CD4-positive, alpha-beta memory T cell (primary cell): ENCODE measurements around the gene GABBR1. TPM values are rescaled to one million over a fixed set of nuclear protein-coding genes. Genes with fewer than 3 reads are reported as not detected.
A peak's percentile ranks its signal among the peaks of the same experiment; 100 is the strongest.

Experiments used
- CTCF ChIA-PET: fragments of 350-600 bp; sonication (Branson Sonifier 250); formaldehyde crosslinking; loops from one replicate; lab custom pipeline; 2021; ENCODE audit warnings: inconsistent platforms; ENCODE audit not compliant: partially characterized antibody; lab: Charles Lee
- POLR2A ChIA-PET: fragments of 350-600 bp; sonication (Branson Sonifier 250); formaldehyde crosslinking; loops from one replicate; lab custom pipeline; 2021; ENCODE audit not compliant: partially characterized antibody; lab: Charles Lee
- DNase-seq, 5 donors: peaks; one replicate each; pipeline versions ENCODE4 v3.0.0 to v3.0.0-alpha.2; 2020 to 2022; ENCODE audit warnings: mixed read lengths in 1 of 5
- H3K27ac ChIP-seq: one replicate; pipeline ENCODE4 v1.7.0; 2013; ENCODE audit warnings: low read depth, low read length
- H3K27me3 ChIP-seq: 2 replicates; pipeline ENCODE4 v1.7.0; 2013; ENCODE audit warnings: mild to moderate bottlenecking, low read length, moderate library complexity; ENCODE audit not compliant: insufficient read depth
- H3K36me3 ChIP-seq: 2 replicates; pipeline ENCODE4 v1.7.0; 2013; ENCODE audit warnings: mild to moderate bottlenecking, low read length, moderate library complexity; ENCODE audit not compliant: insufficient read depth
- H3K4me1 ChIP-seq: 2 replicates; pipeline ENCODE4 v1.7.0; 2013; ENCODE audit warnings: mild to moderate bottlenecking, low read length, moderate library complexity; ENCODE audit not compliant: insufficient read depth
- H3K4me3 ChIP-seq, 2 donors: one replicate each; pipeline ENCODE4 v1.7.0; 2013; ENCODE audit warnings: low read length in 2 of 2, mild to moderate bottlenecking in 1 of 2
- H3K9me3 ChIP-seq, 2 donors: one replicate each; pipeline ENCODE4 v1.7.0; 2013; ENCODE audit warnings: low read length in 2 of 2, control low read depth in 1 of 2; ENCODE audit not compliant: control insufficient read depth in 1 of 2
- H3K27ac Mint-ChIP-seq, 7 donors: one replicate each; pipeline ENCODE4 v1.8.0; 2020 to 2021; ENCODE audit warnings: mixed read lengths in 7 of 7, mild to moderate bottlenecking in 6 of 7, inconsistent platforms in 3 of 7, moderate library complexity in 3 of 7
- H3K27me3 Mint-ChIP-seq, 2 donors: one replicate each; pipeline ENCODE4 v1.8.0; 2020 to 2021; ENCODE audit warnings: mixed read lengths in 2 of 2
- H3K36me3 Mint-ChIP-seq, 2 donors: one replicate each; pipeline ENCODE4 v1.8.0; 2020 to 2021; ENCODE audit warnings: mixed read lengths in 2 of 2, inconsistent platforms in 1 of 2, mild to moderate bottlenecking in 1 of 2
- H3K4me1 Mint-ChIP-seq, 4 donors: one replicate each; pipeline ENCODE4 v1.8.0; 2020 to 2021; ENCODE audit warnings: mixed read lengths in 4 of 4, mild to moderate bottlenecking in 1 of 4
- H3K4me3 Mint-ChIP-seq, 8 donors: one replicate each; pipeline ENCODE4 v1.8.0; 2020 to 2021; ENCODE audit warnings: mixed read lengths in 8 of 8, mild to moderate bottlenecking in 7 of 8, moderate library complexity in 6 of 8, inconsistent platforms in 3 of 8
- H3K9me3 Mint-ChIP-seq, 8 donors: one replicate each; pipeline ENCODE4 v1.8.0; 2020 to 2021; ENCODE audit warnings: mixed read lengths in 8 of 8, mild to moderate bottlenecking in 5 of 8, inconsistent platforms in 3 of 8, moderate library complexity in 1 of 8
- intact Hi-C: fragments of 100-400 bp; cut with micrococcal nuclease; formaldehyde crosslinking; loops from one replicate; pipeline ENCODE4 v1.15.1; 2023
- polyA plus RNA-seq, 2 donors: library from polyadenylated mRNA; unstranded; fragments of 300-500 nt; fragmentation: Illumina TruSeq; gene quantifications; one replicate each; pipeline ENCODE4 v1.2.3, GENCODE V29; 2021
- total RNA-seq, 2 experiments: library from RNA; stranded (reverse); gene quantifications; one replicate each; pipeline ENCODE4 v1.2.3, GENCODE V29; 2021

Gene GABBR1
- total and polyA plus RNA-seq, 4 experiments from 2014 or later = 1.8 to 58.9 (median 30.2) TPM

DNA sequence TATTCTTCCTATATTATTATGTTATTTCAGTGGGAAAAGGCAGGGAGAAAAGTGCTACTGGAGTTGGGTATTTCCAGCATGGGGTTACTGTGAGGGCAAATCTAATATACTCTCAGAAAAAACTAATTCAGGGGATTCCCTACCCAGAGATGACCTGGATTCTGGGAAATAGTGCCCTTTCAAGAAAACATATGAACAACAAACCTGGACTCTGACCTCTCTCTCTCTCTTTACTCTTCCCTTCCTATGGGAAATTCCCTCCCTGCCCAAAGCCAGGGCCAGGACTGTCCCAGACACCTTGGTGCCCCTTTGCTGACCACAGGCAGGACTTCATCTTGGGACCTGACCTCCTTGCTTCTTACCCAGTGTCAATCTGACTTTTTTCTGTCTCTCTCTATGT lies 71.9 kb downstream of the GABBR1 start:
- POLR2A ChIA-PET = no interaction called here
- Histone ChIP-seq H3K27me3 (peaks cover 7% of the 10 kb centered on the region), H3K36me3 (no peaks in the 10 kb centered on the region), H3K4me3 (no peak overlapping the region), H3K27ac (no peak overlapping the region), H3K4me1 (no peaks in the 10 kb centered on the region), H3K9me3 (no peaks in the 10 kb centered on the region)
- Mint-ChIP-seq H3K4me3 (no peak overlapping the region), H3K27ac (no peak overlapping the region), H3K36me3 (no peaks in the 10 kb centered on the region), H3K9me3 (no peaks in the 10 kb centered on the region), H3K4me1 (peaks cover 0 to 6% (median 2%) of the 10 kb centered on the region in 4 donors), H3K27me3 (peaks cover 36 to 62% of the 10 kb centered on the region in 2 donors)
- CTCF ChIA-PET = no interaction called here
- intact Hi-C loops = no loop called here
- no peak for DNase-seq

GRCh38 chr6:29559524-29560287 lies 73.3 kb downstream of the GABBR1 start, which contains the start of gene UBD:
Gene UBD, minus strand, starts transcription at chr6:29559732. Its CDS starts 31 bp downstream, at chr6:29559701.
- no peaks in the 10 kb centered on the region for H3K36me3 ChIP-seq
- Mint-ChIP-seq H3K36me3 (no peaks in the 10 kb centered on the region), H3K4me3 (no peak within 1 kb of the TSS), H3K27me3 (peaks cover 40 to 64% of the 10 kb centered on the region in 2 donors), H3K9me3 (no peaks in the 10 kb centered on the region), H3K4me1 (peaks cover 0 to 6% (median 2%) of the 10 kb centered on the region in 4 donors), H3K27ac (no peak within 1 kb of the TSS)
- intact Hi-C loops = no loop called here
- H3K4me3 ChIP-seq = no peak within 1 kb of the TSS
- no peaks in the 10 kb centered on the region for H3K4me1 ChIP-seq
- DNase-seq = no peak
- H3K27ac ChIP-seq = no peak within 1 kb of the TSS
- ChIA-PET CTCF (no interaction called here), POLR2A (no interaction called here)
- peaks cover 5% of the 10 kb centered on the region for H3K27me3 ChIP-seq
- no peaks in the 10 kb centered on the region for H3K9me3 ChIP-seq

DNA sequence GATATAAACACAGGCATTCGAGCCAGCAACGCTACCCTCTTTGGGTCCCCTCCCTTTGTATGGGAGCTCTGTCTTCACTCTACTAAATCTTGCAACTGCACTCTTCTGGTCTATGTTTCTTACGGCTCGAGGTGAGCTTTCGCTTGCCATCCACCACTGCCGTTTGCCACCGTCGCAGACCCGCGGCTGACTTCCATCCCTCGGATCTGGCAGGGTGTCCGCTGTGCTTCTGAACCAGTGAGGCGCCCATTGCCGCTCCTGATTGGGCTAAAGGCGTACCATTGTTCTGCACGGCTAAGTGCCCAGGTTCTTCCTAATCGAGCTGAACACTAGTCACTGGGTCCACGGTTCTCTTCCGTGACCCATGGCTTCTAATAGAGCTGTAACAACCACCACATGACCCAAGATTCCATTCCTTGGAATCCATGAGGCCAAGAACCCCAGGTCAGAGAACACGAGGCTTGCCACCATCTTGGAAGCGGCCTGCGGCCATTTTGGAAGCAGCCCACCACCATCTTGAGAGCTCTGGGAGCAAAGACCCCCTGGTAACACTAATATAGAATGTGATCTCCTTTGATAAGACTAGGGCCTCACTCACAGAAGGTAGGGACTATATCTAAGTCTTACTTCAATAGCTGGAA lies 74.4 kb downstream of the GABBR1 start:
- no peak for DNase-seq
- Mint-ChIP-seq H3K4me1 (peaks cover 3 to 11% (median 10%) of the 10 kb centered on the region in 4 donors), H3K36me3 (no peaks in the 10 kb centered on the region), H3K4me3 (no peak overlapping the region), H3K27ac (no peak overlapping the region), H3K27me3 (peaks cover 51 to 75% of the 10 kb centered on the region in 2 donors), H3K9me3 (peaks cover 0 to 5% (median 0%) of the 10 kb centered on the region in 8 donors)
- H3K4me1 ChIP-seq = peaks cover 6% of the 10 kb centered on the region
- no peaks in the 10 kb centered on the region for H3K36me3 ChIP-seq
- no peak overlapping the region for H3K4me3 ChIP-seq
- no peaks in the 10 kb centered on the region for H3K9me3 ChIP-seq
- intact Hi-C loops = no loop called here
- POLR2A ChIA-PET = no interaction called here
- peaks cover 12% of the 10 kb centered on the region for H3K27me3 ChIP-seq
- no peak overlapping the region for H3K27ac ChIP-seq
- CTCF ChIA-PET = no interaction called here

GRCh38 chr6:29557320-29557719 lies 75.7 kb downstream of the GABBR1 start:
- ChIA-PET CTCF (no interaction called here), POLR2A (no interaction called here)
- peaks cover 12% of the 10 kb centered on the region for H3K27me3 ChIP-seq
- Mint-ChIP-seq H3K9me3 (peaks cover 0 to 6% (median 0%) of the 10 kb centered on the region in 8 donors), H3K4me3 (no peak overlapping the region), H3K36me3 (no peaks in the 10 kb centered on the region), H3K4me1 (peaks cover 13 to 20% (median 17%) of the 10 kb centered on the region in 4 donors), H3K27ac (no peak overlapping the region), H3K27me3 (peaks cover 46 to 75% of the 10 kb centered on the region in 2 donors)
- intact Hi-C loops = no loop called here
- H3K36me3 ChIP-seq = no peaks in the 10 kb centered on the region
- H3K4me3 ChIP-seq = no peak overlapping the region
- H3K4me1 ChIP-seq = peaks cover 16% of the 10 kb centered on the region
- H3K27ac ChIP-seq = no peak overlapping the region
- no peaks in the 10 kb centered on the region for H3K9me3 ChIP-seq
- DNase-seq = no peak

DNA sequence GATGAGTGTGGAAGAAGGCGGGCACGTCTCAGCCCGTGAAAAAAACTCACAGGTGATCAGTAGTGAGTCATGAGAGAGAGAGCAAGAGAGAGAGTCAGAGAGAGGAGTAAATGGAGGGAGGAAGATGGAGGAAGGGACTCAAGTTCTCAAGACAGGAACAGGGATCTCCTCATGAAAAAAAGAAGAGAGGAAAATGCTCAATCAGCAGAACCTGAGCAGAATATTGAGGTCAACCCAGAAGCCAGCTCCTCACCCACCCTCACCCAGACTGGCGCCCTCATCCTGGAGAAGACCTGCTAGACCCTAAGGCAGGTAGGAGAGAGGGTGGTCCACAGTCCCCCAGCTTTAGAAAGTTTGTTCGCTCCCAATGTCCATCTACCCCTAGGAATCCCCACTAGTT lies 78.2 kb downstream of the GABBR1 start:
- POLR2A ChIA-PET = no interaction called here
- DNase-seq = no peak
- CTCF ChIA-PET = no interaction called here

DNA sequence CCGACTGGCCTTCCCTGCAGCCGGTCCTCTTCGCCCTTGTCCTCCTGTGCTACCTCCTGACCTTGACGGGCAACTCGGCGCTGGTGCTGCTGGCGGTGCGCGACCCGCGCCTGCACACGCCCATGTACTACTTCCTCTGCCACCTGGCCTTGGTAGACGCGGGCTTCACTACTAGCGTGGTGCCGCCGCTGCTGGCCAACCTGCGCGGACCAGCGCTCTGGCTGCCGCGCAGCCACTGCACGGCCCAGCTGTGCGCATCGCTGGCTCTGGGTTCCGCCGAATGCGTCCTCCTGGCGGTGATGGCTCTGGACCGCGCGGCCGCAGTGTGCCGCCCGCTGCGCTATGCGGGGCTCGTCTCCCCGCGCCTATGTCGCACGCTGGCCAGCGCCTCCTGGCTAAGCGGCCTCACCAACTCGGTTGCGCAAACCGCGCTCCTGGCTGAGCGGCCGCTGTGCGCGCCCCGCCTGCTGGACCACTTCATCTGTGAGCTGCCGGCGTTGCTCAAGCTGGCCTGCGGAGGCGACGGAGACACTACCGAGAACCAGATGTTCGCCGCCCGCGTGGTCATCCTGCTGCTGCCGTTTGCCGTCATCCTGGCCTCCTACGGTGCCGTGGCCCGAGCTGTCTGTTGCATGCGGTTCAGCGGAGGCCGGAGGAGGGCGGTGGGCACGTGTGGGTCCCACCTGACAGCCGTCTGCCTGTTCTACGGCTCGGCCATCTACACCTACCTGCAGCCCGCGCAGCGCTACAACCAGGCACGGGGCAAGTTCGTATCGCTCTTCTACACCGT lies 79.5 kb downstream of the GABBR1 start:
- Histone ChIP-seq H3K9me3 (no peaks in the 10 kb centered on the region), H3K36me3 (no peaks in the 10 kb centered on the region), H3K27me3 (peaks cover 9% of the 10 kb centered on the region), H3K4me1 (peaks cover 16% of the 10 kb centered on the region), H3K4me3 (peak overlapping the region; percentile 9 to 49), H3K27ac (no peak overlapping the region)
- Mint-ChIP-seq H3K27ac (peak overlapping the region in 1 of 7 donors; percentile 28), H3K4me1 (peaks cover 13 to 20% (median 17%) of the 10 kb centered on the region in 4 donors), H3K27me3 (peaks cover 40 to 61% of the 10 kb centered on the region in 2 donors), H3K4me3 (peak overlapping the region; percentile 84 to 95 (median 89)), H3K9me3 (peaks cover 0 to 6% (median 0%) of the 10 kb centered on the region in 8 donors), H3K36me3 (no peaks in the 10 kb centered on the region)
- ChIA-PET CTCF (no interaction called here), POLR2A (no interaction called here)
- DNase-seq = peak in 4 of 5 donors; percentile 8 to 23 (median 16)
- intact Hi-C loops = no loop called here

More for the DNA sequence above, 78.2 kb downstream of the GABBR1 start:
- peaks cover 10% of the 10 kb centered on the region for H3K27me3 ChIP-seq
- Mint-ChIP-seq H3K4me1 (peaks cover 13 to 20% (median 17%) of the 10 kb centered on the region in 4 donors), H3K36me3 (no peaks in the 10 kb centered on the region), H3K4me3 (no peak overlapping the region), H3K27ac (no peak overlapping the region), H3K9me3 (peaks cover 0 to 6% (median 0%) of the 10 kb centered on the region in 8 donors), H3K27me3 (peaks cover 41 to 67% of the 10 kb centered on the region in 2 donors)
- no peaks in the 10 kb centered on the region for H3K36me3 ChIP-seq
- H3K4me1 ChIP-seq = peaks cover 16% of the 10 kb centered on the region
- H3K27ac ChIP-seq = no peak overlapping the region
- H3K9me3 ChIP-seq = no peaks in the 10 kb centered on the region
- intact Hi-C loops = no loop called here
- no peak overlapping the region for H3K4me3 ChIP-seq
